Testis (tissue), 2 donors: ENCODE data around the gene PRDM2.

Experiments used
- CTCF ChIP-seq, 3 experiments: fragments of 450-650 bp in 2 of 3; fragments of 200-600 bp in 1 of 3; sonication (generic) in 1 of 3; IDR thresholded peaks; one replicate each; pipeline ENCODE4 v1.5.1; 2016 to 2019; ENCODE audit warnings: antibody characterized with exemption in 3 of 3, mild to moderate bottlenecking in 2 of 3, moderate library complexity in 1 of 3
- POLR2A ChIP-seq: fragments of 450-650 bp; IDR thresholded peaks from one replicate; pipeline ENCODE4 v1.6.1; 2017; ENCODE audit warnings: antibody characterized with exemption, mild to moderate bottlenecking, moderate library complexity

GRCh38 chr1:13867603-13868002 is 167.6 kb downstream of the PRDM2 start:
- TF ChIP-seq CTCF (IDR thresholded peaks at IDR 0.05) = no peak
- no peak for TF ChIP-seq POLR2A
